Measurements from ENCODE around the gene MLC1.

- TF ChIP-seq ZFP69B (tag by site-specific recombination; IDR thresholded peaks at IDR 0.05) (no peak), ZNF692 (tag by site-specific recombination; IDR thresholded peaks at IDR 0.05) (no peak)
Observed at GRCh38 chr22:50134481-50134880, 49.3 kb upstream of the MLC1 start.

Measured in HEK293 (cell line).